GM18517 (cell line): Measurements from ENCODE around the gene CCDC149.

Experiments
- ATAC-seq: cut with Tn5 transposase; IDR thresholded peaks from one replicate; pipeline ENCODE4 v1.9.1; 2021; ENCODE audit warnings: mild to moderate bottlenecking, moderate library complexity; ENCODE audit not compliant: unreplicated experiment

CCDC149 gene

DNA sequence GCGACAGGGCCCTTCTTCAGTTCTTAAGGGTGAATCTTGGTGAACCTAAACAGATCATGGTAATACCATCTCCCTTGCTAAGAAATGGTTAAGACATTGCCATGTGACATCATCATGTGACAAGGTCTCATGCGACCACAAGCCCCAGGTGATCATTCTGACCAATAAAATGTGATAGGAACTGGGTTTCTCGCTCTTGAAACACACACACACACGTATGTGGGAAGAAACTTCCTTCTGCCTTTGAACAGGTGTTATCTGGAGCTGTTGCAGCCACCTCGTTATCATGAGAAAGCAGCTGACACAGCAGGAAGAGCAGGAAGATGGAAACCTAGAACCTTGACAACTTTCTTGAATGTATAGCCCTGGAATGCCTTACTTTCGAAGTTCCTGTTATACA is 107.3 kb downstream of the CCDC149 start:
- ATAC-seq, result no peak

DNA sequence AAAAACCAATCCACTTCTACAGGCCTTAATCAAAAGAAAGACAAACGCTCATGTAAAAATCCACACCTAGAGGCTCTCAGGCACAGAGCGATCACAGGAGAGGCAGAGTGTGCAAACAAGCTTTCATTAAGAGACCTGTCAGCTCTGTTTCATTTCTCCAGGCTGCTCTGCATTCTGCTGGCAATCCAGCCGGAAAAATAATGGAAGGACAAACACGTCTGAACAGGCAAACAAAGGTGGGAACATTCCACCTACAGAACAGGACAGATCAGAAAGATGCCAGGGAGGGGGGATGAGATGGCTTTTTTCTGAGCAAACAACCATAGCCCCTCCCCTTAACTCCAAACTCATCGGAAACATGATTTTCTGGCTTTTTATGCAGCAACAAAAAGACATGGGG is 107.8 kb downstream of the CCDC149 start:
- no peak for ATAC-seq

DNA sequence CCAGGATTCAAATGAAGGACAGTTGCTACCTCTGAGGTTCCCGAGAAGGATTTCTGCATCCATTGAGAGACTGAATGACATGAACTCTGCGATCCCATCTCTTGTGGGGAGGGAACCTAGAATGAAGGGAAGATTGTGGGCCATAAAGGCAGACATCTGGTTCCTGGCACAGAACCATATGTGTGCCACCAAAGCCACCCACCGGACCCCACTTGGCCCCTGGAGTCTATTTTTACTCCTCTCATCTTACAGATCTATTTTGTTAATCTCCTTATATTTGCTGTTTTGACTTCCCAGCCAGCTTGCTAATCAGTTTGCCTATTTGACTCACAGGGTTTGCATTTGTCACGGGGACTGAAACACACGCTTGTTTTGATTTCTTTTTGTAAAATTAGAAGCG is 110.2 kb downstream of the CCDC149 start:
- ATAC-seq, result no peak

GRCh38 chr4:24801136-24801855 is 111.5 kb downstream of the CCDC149 start:
- no peak for ATAC-seq

GRCh38 chr4:24800325-24800895 is 112.4 kb downstream of the CCDC149 start:
- ATAC-seq, result no peak

DNA sequence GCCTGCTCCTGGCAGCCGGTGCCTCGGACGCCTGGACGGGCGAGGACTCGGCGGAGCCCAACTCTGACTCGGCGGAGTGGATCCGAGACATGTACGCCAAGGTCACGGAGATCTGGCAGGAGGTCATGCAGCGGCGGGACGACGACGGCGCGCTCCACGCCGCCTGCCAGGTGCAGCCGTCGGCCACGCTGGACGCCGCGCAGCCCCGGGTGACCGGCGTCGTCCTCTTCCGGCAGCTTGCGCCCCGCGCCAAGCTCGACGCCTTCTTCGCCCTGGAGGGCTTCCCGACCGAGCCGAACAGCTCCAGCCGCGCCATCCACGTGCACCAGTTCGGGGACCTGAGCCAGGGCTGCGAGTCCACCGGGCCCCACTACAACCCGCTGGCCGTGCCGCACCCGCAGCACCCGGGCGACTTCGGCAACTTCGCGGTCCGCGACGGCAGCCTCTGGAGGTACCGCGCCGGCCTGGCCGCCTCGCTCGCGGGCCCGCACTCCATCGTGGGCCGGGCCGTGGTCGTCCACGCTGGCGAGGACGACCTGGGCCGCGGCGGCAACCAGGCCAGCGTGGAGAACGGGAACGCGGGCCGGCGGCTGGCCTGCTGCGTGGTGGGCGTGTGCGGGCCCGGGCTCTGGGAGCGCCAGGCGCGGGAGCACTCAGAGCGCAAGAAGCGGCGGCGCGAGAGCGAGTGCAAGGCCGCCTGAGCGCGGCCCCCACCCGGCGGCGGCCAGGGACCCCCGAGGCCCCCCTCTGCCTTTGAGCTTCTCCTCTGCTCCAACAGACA is 113.1 kb downstream of the CCDC149 start:
- no peak for ATAC-seq

DNA sequence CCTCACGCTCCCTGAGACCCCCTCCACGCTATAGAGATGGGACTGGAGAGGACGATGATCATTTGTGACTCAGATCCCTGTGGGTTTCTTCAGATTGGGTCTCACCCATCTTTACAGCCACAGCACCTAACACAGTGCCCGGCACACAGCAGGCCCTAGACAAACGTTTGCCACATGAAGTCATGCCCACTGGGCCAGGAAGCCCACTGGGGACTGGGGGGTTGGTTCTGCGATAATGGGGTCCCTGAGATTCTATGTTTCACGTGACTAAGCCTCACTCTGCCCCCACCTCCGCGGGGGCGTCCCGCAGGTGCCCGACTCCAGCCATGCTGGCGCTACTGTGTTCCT is 113.7 kb downstream of the CCDC149 start:
- ATAC-seq, result no peak

DNA sequence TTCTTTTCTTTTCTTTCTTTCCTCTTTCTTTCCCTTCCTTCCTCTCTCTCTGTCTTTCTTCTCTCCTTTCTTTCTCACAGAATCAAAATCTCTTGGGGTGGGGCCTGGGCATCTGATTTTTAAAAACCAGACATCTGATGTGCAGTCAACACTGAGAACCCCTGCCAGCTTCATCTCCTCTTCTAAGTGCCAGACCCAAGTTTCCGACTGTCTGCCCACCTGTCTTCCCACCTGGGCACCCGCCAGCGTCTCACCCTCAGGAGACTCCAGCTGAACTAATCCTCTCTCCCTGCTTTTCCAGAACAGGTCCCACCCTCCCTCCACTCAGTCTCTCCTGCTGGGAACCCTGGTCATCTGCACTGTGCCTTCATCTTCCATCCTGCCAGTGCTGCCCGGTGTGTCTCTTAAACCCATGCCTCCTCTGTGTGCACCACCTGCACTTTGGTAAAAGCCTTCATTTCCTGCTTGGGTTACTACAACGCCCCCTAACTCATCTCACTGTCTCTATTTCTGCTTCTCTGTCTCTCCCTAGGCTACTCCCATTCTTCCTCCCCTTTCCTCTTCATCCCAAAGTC is 114.7 kb downstream of the CCDC149 start:
- no peak for ATAC-seq

DNA sequence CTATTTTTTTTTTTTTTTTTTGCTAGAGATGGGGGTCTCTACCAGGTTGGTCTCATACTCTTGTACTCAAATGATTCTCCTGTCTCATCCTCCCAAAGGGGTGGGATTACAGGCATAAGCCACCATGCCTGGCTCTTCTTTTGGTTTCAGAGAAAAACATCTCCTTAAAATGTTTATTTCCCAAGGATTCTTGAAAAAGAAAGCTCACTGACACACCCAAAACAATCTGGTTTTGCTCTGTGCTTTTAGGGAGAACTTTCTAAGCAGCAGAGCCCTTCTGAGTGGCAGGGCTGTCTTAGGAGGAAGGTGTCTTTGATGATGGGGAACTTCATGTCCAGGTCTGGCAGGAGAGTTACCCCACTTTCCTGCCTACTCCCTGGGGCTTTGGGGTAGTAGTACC is 116.2 kb downstream of the CCDC149 start:
- no peak for ATAC-seq

DNA sequence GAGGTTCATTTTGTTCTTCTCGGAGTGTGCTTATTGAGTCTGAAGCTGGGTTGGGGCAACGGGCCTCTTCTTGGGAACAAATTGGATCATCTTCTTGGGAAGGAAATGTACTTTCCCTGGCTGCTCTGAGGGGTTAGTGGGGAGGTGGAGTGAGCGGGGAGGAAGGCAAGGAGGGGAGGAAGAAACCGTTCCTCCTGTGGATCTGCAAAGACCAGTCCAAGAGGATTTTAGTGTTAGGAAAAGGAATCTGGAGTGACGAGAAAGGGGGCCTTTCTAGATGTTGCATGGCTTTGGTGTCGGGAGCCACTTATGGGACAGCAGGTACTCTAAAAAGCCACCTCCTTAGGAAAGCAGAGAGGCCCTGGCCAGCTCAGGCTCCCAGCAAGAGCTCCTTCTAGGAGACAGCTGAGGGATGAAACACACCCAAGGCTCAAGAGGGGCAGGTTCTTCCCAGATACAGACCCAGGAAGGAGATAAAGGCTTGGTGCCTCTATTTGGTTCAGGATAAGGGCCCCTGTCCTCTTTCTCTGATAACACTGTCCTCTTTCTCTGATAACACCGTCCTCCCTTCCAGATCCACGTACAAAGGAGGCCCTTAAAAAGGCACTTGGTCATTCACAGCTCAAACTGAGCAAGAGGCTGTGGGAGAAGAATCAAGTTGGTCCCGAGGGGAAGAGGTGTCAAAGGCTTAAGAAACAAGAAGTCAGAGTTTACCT is 117.0 kb downstream of the CCDC149 start:
- no peak for ATAC-seq

DNA sequence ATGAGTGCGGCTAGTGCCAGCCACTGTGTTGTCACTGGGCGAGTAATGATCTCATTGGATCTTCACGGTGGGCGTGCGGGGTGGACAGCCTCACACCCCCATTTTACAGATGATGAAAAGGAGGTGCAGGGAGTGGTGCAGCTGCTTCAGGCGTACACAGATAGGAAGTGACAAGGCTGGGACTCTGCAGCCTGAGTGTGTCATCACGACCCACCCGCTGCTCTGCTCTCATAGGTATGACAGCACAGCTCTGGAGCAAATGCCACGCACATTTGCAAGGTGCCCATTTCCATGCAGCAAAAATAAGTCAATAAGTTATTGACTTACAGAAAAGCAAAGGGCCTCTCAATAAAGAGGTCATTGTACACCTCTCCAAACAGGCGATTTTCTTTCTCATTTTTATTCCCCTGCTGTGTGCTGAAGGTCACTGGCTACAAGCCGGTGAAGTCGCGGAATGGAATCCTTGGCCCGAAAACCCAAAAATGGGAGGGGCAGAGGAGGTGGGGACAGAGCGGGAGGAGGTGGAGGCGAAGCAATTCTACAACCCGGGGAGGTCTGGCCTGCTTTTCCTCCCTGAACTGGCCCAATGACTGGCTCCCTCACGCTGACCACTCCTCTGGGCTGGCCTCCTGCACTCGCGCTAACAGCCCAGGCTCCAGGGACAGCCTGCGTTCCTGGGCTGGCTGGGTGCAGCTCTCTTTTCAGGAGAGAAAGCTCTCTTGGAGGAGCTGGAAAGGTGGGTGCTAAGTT is 117.8 kb downstream of the CCDC149 start, which contains the start of gene SOD3:
SOD3 (plus strand) TSS at position 658 of the 750 bp plus-strand sequence. CDS start 3,949 bp downstream, outside the sequence.
- no peak for ATAC-seq

DNA sequence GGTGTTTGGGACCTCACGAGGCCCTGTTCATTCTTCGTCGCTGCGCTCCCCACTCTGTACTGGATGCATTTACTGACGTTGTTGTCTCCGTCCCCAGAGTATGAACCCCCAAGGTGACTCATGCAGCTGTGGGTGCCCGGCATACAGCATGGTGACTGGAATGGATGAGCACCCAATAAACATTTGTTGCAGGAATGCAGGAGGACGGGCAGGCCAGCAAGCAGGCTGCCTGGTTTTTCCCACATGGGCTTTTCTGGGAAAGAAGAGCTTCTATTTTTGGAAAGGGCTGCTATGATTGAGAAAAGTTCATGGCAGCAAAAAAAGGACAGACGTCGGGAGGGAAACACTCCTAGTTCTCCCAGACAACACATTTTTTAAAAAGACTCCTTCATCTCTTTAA is 118.4 kb downstream of the CCDC149 start:
- ATAC-seq, result no peak

DNA sequence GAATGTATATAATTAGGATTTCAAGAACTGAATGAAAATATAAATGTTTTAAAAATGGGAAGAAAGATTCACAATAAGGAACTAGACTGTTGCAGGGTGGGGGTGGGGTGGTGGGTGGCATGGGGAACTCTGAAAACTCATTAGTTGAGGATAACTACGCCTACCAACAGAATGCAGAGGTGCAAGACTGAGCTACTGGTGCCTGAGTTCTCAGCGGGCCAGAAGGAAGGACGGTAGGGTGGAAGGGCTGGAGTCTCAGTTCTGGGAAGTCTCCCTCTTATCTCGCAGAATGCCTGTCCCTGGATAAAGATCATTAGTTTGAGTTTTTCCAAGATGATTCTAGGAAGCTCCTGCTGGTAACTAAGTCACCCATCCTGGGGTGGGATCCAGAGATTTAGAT is 118.8 kb downstream of the CCDC149 start:
- no peak for ATAC-seq

DNA sequence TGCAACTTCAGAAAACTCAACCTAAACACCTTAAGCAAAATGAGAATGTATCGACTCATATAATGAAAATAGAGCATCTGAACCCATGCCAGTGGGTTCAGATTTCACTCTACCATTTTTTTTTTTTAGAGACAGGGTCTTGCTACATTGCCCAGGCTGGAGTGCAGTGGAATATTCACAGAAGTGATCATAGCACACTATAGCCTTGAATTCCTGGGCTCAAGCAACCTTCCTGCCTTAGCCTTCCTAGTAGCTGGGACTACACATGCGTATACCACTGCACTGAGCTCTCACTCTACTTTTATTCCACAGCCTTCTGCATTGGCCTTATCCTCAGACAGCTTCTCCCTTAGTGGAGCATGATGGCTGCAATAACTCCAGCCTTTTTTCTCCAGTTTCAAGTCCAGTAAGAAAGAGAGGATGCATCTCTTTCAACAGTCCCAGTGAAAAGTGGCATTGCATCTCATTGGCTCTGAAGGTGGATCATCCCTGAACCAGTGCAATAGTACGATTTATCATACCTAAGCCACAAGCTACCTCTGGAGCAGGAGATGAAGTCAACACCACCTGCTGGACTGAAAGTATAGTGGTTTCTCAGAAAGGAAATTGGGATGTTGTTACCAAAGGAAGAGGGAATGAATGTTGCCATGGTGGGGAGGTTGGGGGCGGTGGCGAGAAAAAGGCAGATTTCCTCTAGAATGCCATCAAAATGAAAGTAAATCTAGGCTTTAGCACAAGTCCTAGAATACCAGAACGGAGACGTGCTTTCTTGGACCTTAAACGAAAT is 119.4 kb downstream of the CCDC149 start:
- ATAC-seq, result no peak

- no peak for ATAC-seq
Measured at GRCh38 chr4:24792552-24792951, 120.3 kb downstream of the CCDC149 start.

DNA sequence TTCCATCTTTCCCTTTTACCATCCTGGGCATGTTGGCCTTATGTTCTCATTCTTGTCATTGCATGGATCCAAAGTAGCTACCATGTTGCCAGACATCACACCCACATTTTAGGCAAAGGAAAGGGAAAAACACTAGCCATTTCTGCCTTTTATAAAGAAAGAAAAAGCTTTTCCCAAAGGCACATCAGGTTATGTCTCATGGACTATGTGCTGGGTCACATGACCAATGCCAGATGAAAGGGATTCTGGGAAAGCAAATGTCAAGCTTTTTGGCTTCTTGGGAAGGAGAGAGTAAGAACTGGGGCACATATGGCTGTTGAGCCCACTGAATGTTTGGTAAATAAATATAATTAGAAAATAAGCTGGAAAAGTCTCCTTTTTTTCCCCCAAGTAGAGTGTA is 121.8 kb downstream of the CCDC149 start:
- no peak for ATAC-seq

DNA sequence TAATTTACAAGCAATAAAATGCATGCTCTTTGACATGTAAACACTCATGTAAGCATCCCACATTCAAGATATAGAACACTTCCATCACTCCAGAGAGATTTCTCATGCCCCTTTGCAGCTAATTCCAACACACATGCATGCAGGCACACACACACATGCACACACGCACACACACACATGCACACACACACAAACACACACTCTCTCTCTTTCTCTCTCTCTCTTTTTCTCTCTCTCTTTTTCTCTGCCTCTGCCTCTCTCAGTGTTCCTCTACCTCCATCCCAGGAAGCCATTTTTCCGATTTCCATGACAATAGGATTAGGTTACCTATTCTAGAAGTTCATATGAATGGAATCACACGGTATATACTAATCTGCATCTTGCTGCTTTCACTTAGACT is 129.3 kb downstream of the CCDC149 start:
- no peak for ATAC-seq

DNA sequence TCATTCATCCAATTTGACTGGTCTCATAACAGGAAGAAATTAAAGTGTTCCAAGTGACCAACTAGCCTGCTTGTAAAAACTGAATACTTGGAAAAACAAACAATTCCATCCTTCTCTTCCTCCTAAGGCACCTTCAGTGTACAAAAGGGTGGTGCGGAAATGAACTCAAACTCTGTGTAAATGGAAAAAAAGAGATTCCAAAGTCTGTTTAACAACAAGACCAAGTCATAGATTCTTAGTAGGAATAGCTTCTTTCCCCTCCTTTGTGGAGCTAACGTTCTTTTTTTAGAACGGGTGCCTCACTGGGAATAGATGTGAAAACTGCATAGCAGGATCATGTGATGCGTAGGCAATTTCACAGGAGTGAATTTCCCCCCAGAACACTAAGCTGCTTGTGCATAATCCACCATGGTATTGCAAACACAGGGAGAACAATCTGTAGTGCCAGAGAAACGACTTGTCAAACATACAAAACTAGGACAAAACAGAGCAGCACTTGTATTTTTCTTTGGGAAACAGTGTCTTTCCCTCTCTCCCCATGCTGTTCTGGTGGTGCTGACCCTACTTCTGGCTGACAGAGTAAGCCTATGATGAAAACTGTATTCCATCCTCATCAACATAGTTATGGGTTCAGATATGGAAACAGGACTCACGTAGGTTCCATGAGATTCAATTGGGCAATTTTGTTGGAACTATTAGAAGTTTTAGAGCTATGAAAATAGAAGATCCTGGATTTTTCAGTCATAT is 130.7 kb downstream of the CCDC149 start:
- no peak for ATAC-seq

DNA sequence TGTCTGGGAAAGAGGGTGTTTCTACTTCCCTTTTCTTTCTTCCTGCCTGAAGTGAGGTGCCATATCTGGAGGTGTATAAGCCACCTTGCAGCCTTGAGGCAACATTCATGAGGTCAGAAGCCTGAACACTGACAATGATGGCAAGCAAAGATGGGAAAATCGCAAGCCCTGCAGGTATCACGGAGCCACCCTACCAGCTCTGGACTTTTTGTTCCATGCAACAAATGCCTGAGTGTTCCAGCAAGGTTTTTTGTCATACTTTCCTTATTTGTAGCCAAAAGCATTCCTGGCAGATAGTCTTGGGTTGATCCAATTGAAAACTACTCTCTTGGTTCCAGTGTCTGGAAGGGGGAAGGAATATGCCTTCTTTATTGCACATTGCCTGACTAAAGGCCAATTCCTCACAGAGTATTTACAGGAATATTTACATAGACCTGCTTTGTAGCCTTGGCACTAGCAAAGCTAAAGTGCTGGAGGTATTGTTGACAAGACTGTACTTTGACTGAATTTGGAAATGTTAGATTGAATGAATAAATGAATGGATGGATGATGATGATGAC is 131.8 kb downstream of the CCDC149 start:
- no peak for ATAC-seq
